ENCODE measurements around the gene CENPQ.

DNA sequence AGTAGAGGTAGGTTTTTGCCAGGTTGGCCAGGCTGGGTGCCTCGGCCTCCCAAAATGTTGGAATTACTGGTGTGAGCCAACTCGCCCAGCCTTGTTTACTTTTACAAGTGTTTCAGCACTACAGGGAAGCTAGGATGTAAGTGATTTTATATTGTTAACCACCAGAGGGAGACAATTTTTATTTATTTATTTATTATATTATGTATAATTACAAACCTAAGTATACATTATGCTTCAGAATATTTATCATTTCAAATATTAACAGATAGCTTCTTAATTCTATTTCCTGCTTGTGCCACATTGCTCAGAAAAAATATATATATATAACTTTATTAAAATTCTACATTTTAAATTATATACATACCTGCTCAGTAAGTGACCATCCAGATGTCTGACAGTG is 9.9 kb upstream of the CENPQ start:
- no peak for TF ChIP-seq POLR2A (IDR thresholded peaks at IDR 0.05; ENCODE audit: low read length)
- no peak for TF ChIP-seq GATA1 (IDR thresholded peaks at IDR 0.05; ENCODE audit: low read depth, low read length)
